NAMALWA (cell line): ENCODE results near the gene SVOP.
"Not testable (repeated sequence)": the region's sequence is repeated elsewhere in the genome, so short reads cannot be mapped to it uniquely, and the experiment has no call there.

ENCODE experiments used
- DNase-seq: peaks from one replicate; pipeline ENCODE4 v3.0.0-alpha.2; 2015; ENCODE audit warnings: low spot score

Gene SVOP

DNA sequence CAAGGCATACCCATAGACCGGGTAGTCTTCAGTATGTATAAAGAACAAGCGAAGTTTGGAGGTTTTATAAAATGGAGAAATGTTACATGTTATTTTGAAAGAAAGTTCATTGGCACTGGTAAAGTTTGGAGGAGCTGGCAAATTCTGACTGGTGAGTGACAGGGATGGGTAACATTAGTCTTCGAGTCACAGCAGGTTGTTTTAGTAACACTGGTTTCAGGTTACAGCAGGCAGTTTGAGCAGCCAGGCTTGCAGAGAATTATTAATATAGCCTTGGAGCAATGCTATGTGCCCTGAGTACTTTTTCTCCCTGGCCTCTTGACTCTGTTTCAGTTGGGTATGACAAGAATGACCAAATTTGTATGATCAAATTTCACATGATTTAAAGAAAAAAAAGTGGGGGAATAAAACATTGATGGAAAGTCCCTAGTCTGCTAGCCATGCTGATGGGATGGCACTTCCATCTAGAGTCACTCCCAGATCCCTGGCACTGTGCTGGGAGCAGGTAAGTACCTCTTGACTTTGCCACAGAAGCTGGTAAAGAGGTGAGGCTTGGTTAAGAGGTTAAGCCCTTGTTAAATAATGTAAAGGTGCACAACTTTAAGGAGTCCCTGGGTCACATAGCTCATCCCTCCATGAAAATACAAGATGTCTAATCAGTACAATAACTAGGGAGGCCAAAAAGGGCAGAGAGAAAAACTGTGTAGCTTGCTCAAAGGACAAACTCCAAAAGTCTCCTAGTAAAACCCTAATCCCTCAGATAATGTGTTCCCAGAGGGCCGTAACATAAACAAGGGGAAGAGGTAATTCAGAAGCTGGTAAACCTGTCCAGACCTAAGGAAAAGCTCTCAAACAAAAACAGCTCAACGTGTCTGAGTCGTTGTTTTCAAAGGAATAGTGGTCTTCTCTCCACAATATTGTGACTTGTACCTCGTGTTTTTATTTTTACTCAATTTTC is 12.7 kb upstream of the SVOP start:
- no peak for DNase-seq

GRCh38 chr12:109029411-109029810 is 8.5 kb upstream of the SVOP start:
- no peak for DNase-seq

DNA sequence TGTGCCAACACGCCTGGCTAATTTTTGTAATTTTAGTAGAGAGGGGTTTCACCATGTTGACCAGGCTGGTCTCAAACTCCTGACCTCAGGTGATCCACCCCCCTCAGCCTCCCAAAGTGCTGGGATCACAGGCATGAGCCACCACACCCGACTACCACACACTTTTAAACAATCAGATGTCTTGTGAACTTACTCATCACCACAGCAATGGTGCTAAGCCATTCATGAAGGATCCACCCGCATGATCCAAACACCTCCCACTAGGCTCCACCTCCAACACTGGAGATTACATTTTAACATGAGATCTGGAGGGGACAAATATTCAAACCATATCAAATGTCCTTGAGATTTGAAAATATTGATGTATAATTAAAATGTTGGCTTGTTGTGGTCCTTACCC is 7.8 kb upstream of the SVOP start:
- not testable (repeated sequence) for DNase-seq

GRCh38 chr12:109027767-109028166 is 6.9 kb upstream of the SVOP start:
- DNase-seq: no peak

- DNase-seq: no peak
Measured at GRCh38 chr12:109020146-109020795, 597 bp downstream of the SVOP start.

DNA sequence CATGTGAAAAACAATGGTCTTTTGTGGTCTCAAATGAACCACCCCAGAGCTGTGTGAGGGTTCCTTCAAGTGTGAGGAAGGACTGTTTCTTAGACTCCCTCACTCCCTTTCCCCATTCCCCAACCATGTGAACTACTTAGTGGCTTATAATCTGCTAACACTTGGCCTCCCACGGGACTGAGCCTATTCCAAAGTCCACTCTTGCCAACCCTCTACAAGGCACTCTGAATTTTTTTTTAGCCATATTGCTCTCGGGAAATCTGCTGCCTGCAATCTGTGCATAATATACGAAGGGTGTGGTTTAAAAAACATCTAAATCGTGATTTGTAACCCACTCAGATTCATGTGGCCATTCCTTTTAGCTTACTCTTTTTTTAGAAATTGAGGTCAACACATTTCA is 2.6 kb downstream of the SVOP start:
- DNase-seq: no peak

GRCh38 chr12:109016978-109017377 is 3.9 kb downstream of the SVOP start:
- DNase-seq: no peak

DNA sequence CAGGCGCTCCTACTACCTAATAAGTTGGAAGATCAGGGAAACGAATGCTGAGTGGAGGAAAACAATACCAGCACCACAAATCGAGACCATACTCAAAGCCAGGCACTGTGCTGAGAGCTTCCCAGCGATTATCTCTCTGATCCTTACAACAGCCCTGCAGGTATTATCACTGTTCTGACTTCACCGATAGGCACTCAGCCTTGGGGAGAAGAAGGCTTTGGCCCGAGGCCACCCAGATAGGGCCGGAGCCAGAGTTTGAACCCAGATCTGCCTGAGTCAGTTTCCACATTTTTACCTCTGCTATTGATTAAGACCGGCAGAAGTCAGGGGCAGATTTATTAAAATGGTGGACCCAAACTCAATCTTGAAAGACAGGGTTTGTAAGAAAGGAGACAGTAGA is 4.9 kb downstream of the SVOP start:
- no peak for DNase-seq

GRCh38 chr12:109014984-109015765 is 5.7 kb downstream of the SVOP start:
- no peak for DNase-seq

- no peak for DNase-seq
Measured at GRCh38 chr12:109010259-109010658, 10.6 kb downstream of the SVOP start.

DNA sequence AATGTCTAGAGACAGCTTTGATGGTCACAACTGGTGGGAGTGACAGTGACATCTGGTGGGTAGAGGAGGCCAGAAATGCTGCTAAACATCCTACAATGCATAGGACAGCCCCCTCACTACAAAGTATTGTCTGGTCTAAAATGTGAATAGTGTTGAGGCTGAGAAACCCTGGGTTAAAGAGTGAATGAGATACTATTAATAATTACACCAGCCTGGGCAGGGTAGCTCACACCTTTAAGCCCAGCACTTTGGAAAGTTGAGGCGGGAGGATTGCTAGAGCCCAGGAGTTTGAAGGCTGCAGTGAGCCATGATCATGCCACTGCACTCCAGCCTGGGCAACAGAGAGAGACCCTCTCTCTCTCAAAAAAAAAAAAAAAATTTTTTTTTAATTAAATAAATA is 11.1 kb downstream of the SVOP start:
- DNase-seq: peak; percentile 4

DNA sequence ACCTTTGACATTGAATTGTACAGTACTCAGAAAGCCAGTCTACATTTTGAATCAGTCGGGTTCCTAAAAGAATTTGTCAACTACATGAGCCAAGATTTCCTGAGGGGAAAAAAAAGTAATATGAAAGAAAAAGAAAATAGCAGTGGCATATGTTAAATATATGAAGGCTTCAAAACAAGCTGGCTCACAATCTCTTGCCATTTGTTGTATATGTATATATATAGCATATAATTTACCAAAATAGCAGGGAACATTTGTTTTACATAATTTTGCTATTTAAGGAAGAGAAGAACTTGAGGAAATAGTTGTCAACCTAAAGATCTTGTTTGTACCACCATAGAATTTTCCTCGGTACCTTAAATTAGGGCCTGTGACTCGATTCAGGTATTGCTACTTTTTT is 16.9 kb downstream of the SVOP start:
- no peak for DNase-seq

GRCh38 chr12:108996320-108996719 is 24.5 kb downstream of the SVOP start:
- no peak for DNase-seq

GRCh38 chr12:108995370-108995992 is 25.4 kb downstream of the SVOP start:
- no peak for DNase-seq

- DNase-seq: not testable (repeated sequence)
Measured at GRCh38 chr12:108990103-108990502, 30.8 kb downstream of the SVOP start.

DNA sequence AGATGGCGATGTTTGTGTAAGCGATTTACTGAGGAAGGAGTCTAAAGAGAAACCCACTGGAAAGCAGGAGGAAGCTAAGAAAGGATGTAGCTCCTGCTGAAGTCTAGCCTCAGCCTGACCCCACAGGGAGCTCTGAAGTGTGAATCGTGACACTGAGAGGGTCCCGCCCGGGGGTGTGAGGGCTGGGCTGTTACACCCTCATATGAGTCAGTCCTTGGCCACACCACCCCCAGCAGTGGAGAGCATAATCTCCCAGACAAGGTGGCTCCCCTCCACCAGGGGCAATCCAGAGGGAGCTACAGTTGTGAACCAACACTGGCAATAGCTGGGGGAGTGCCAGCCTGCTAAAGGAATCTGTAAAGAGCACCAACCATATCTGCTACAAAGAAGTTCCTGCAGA is 31.5 kb downstream of the SVOP start:
- no peak for DNase-seq

DNA sequence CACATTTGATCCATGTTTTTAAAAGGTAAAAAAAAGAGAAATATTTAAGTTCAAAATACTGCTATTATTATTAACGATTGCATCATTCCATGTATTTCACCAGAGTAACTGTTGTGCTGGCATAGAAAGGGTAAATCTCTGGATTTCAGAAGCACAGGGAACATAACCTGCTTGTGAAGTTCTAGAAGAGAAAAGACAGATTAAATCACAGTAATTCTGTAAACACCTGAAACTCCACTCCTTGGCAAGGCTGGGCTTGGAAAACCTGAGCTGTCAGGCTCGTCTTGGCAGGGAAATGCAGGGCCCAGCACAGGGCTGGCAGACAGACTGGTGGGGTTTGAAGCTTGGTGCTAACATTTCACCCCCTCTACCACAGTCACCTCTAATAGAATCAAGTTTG is 35.1 kb downstream of the SVOP start:
- DNase-seq: no peak

- DNase-seq: no peak
Measured at GRCh38 chr12:108983227-108983626, 37.6 kb downstream of the SVOP start.

GRCh38 chr12:108982621-108983219 is 38.1 kb downstream of the SVOP start:
- DNase-seq: no peak

DNA sequence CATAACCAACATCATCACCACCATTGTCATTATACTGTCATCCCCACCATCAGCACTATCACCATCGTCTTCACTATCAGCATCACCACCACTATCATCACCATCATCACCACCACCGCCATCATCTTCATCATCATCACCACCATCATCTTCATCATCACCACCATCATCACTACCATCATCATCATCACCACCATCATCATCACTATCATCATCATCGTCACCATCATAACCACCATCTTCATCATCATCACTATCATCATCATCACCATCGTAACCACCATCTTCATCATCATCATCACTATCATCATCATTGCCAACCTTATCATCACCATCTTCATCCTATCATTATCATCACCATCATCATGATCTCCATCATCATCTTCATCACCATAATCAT is 39.0 kb downstream of the SVOP start:
- DNase-seq: no peak

DNA sequence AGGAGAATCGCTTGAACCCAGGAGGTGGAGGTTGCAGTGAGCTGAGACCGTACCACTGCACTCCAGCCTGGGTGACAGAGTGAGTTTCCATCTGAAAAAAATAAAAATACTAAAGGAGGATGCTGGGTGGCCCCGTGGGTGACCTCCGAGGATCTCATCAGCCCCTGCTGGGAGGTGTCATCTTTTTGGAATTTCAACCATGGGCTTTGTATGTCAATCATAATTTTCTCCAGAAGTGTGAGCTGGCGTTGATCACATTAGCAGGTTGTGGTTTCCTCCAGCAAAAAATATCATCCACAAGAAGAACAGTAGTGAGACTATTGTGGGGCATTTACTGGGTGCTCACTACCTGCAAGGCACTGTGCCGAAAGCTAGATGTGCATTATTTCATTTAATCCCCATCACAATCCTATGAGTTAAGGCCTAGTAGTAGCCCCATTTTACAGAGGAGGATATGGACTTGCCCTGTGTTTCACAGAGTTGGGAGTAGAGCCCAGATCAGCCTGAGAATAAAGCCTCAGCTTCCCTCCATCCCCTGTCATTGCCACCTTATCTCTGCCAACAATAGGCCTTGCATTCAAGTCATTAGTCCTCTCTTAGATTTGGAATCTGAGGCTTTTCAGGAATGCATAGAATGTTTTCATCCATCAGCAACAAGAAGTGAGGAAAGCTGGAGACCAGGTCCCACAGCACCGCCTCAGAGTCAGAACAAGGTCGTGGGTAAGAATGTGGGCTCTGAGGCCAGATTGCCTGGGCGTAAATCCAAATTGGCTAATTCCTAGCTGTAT is 39.8 kb downstream of the SVOP start:
- DNase-seq: no peak
